Measurements from ENCODE around the gene TBL1X. TPM values are rescaled to one million over a fixed set of nuclear protein-coding genes. Genes with fewer than 3 reads are reported as not detected.

TBL1X gene
- total and polyA plus RNA-seq, 10 of the 15 experiments (the other 5 are each of a cell fraction or from before 2014, with no cell fraction given) = 4.4 to 26.3 (median 10.6) TPM

GRCh38 chrX:9698576-9698975, 233.7 kb downstream of the TBL1X start:
- H3K79me2 ChIP-seq (ENCODE audit: control insufficient read depth, insufficient read depth, low read length) = no peaks in the 10 kb centered on the region
- BruUV-seq (replicated peaks) = no TSS peak
- H4K20me1 ChIP-seq (ENCODE audit: control insufficient read depth, insufficient read depth) = no peaks in the 10 kb centered on the region
- no peak overlapping the region for H3K4me3 ChIP-seq
- H3K4me2 ChIP-seq (ENCODE audit: control insufficient read depth, insufficient read depth) = no peak overlapping the region
- ChIA-PET SMC1A (ENCODE audit: uncharacterized antibody, unreplicated experiment) (no interaction called here), RAD21 (ENCODE audit: unreplicated experiment) (no interaction called here), CTCF (interaction anchor here (0.7 kb wide), 1 partner anchor 26 kb away, joined by 3 read pairs; no protein-coding TSS in a partner anchor), POLR2A (no interaction called here)
- no peaks in the 10 kb centered on the region for H3K36me3 ChIP-seq (ENCODE audit: control insufficient read depth in 2 of 2, insufficient read depth in 2 of 2, low read length in 1 of 2)
- DNase-seq (ENCODE audit: low read depth, low spot score) = no peak
- WGBS (ENCODE audit: insufficient coverage, insufficient replicate concordance, low lambda C conversion rate, missing lambda C conversion rate) = 70% methylated on average over 12 of the region's 12 CpGs
- H3K27ac ChIP-seq (ENCODE audit: control insufficient read depth, insufficient read depth) = no peak overlapping the region
- no peaks in the 10 kb centered on the region for H3K4me1 ChIP-seq (ENCODE audit: control insufficient read depth, insufficient read depth, low read length)
- no peak overlapping the region for H2AFZ ChIP-seq (ENCODE audit: control insufficient read depth, low read depth, low read length)
- in situ Hi-C loops (cut with MboI) = no loop called here
- no peak for TF ChIP-seq ZNF687 (IDR thresholded peaks at IDR 0.05)
- TF ChIP-seq HDAC6 (IDR thresholded peaks at IDR 0.05; ENCODE audit: unreplicated experiment) = no peak
- no peak for TF ChIP-seq CREM (IDR thresholded peaks at IDR 0.05; ENCODE audit: low read depth)
- TF ChIP-seq ZNF207 (IDR thresholded peaks at IDR 0.05; ENCODE audit: borderline replicate concordance) = no peak
- no peak for TF ChIP-seq BACH1 (IDR thresholded peaks at IDR 0.05; ENCODE audit: borderline replicate concordance)
- TF ChIP-seq POLR2AphosphoS5 (IDR thresholded peaks at IDR 0.05; ENCODE audit: low read length) = no peak
- TF ChIP-seq IKZF2 (IDR thresholded peaks at IDR 0.05) = no peak
- H3K27me3 ChIP-seq (replicated peaks in 1 of 2; ENCODE audit: control insufficient read depth in 2 of 2, insufficient read depth in 2 of 2, low read length in 1 of 2) = no peaks in the 10 kb centered on the region
- intact Hi-C loops (cut with micrococcal nuclease; ENCODE audit: unreplicated experiment) = no loop called here
- H3K9me3 ChIP-seq (replicated peaks; ENCODE audit: control insufficient read depth, insufficient read depth, low read length) = no peaks in the 10 kb centered on the region
- FAIRE-seq = no peak
- H3K9ac ChIP-seq (ENCODE audit: control insufficient read depth, insufficient read depth, low read length) = no peak overlapping the region
- no peak for ATAC-seq

All from GM12878 (cell line).